Loucy (cell line): Measurements from ENCODE around the gene COL5A3.

Experiments used
- EZH2phosphoT487 ChIP-seq: fragments of 200-600 bp; IDR thresholded peaks from 2 replicates; pipeline ENCODE4 v1.6.1; 2018; ENCODE audit warnings: antibody characterized with exemption, mild to moderate bottlenecking, moderate library complexity, borderline replicate concordance
- TF ChIP-seq, protein P1 (sequence below): fragments of 200-600 bp; sonication (generic); conservative IDR thresholded peaks from 2 replicates; pipeline ENCODE4 v1.5.1; 2014; ENCODE audit warnings: mild to moderate bottlenecking, antibody characterized with exemption, low read length

DNA sequence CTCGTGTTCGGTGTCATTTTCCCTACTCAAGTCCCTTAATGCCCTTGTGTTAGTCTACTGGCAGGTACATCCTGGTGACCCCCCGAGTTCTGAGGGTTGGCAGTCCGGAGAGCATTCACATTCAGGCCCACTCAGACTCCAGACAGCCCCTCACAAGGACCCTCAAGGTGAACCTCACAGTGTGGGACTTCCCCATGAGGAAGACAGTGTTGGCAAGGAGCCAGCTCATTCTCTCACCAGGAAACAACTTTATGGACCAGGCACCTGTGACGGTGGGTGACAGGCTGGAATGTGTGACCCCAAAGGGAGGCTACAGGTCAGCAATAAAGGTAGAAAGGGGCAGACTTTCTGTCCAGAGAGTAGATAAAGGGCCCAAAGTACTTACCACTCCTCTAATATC lies 27.5 kb upstream of the COL5A3 start:
- TF ChIP-seq, protein P1, sequence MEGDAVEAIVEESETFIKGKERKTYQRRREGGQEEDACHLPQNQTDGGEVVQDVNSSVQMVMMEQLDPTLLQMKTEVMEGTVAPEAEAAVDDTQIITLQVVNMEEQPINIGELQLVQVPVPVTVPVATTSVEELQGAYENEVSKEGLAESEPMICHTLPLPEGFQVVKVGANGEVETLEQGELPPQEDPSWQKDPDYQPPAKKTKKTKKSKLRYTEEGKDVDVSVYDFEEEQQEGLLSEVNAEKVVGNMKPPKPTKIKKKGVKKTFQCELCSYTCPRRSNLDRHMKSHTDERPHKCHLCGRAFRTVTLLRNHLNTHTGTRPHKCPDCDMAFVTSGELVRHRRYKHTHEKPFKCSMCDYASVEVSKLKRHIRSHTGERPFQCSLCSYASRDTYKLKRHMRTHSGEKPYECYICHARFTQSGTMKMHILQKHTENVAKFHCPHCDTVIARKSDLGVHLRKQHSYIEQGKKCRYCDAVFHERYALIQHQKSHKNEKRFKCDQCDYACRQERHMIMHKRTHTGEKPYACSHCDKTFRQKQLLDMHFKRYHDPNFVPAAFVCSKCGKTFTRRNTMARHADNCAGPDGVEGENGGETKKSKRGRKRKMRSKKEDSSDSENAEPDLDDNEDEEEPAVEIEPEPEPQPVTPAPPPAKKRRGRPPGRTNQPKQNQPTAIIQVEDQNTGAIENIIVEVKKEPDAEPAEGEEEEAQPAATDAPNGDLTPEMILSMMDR = no peak
- TF ChIP-seq EZH2phosphoT487 = no peak
